T-helper 9 cell (primary cell): ENCODE measurements around the gene PORCN.
A peak's percentile ranks its signal among the peaks of the same experiment; 100 is the strongest.

ENCODE experiments used
- DNase-seq: peaks from one replicate; pipeline ENCODE4 v3.0.0-alpha.2; 2020
- total RNA-seq, 2 donors: gene quantifications; one replicate each; lab custom pipeline; 2026; lab: John Stamatoyannopoulos, UW

Gene PORCN
- total RNA-seq: 13.0 to 17.3 reads per million in 2 donors

DNA sequence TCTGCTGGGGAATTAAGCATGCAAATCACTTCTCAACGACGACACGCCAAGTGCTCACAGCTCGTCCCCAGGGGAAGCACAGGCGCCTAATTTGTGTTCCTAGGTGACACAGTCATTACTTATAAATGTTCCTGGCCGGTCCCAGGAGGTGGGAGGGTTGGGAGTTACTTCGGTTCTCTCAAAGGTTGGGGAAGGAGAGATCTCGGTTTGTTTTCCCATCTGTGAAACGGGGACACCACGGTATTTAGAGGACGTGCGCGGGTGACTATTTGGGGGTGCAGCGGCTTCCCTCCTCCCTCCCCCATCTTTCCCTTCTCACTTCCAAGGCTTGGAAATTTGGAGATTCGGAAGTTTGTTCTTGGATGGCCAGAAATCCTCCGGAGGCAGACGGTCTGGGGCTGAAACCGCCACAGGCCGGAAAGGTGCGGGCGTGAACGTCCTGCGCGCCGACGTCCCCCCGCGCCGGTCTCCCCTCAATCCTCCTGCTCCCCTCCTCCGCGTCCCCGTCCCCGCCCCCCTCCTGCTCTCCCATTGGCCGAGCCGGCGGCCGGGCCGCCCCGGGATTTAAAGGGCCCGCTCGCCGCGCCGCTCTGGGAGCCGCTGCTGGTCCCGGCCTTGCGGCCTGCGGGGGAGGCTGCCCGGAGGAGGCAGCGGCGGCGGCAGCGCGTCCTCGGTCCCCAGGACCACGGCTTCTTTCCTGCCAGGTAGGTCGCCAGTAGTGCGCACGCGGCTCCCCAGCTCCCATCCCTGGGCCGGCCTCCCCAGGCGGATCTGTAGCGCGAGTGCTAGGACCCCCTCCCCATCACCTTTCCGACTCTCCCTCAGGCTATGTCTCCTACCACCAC, at the start of gene PORCN:
Gene PORCN (plus strand): TSS at position 593 of the 845 bp plus-strand sequence. CDS start 829 bp downstream, outside the sequence.
- DNase-seq: peak; percentile 68

DNA sequence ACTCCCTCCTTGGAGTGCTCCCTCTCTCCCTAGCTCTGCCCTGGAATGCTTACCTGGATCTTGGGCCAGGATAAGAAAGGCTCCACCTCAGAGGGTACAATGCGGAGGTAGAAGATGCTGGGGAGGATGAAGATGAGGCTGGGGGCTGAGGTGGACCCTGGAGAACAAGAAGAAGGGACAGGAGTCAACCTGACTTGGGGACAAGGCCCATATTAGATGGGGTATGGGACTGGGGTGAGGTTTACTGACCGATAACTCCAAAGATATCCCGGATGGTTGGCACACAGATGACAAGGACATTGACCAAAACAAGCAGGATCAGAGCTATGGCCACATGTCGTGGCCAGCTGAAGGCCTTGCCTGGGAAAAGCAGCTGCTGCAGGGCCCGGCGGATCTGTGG, 49.3 kb upstream of the PORCN start:
- DNase-seq: no peak

DNA sequence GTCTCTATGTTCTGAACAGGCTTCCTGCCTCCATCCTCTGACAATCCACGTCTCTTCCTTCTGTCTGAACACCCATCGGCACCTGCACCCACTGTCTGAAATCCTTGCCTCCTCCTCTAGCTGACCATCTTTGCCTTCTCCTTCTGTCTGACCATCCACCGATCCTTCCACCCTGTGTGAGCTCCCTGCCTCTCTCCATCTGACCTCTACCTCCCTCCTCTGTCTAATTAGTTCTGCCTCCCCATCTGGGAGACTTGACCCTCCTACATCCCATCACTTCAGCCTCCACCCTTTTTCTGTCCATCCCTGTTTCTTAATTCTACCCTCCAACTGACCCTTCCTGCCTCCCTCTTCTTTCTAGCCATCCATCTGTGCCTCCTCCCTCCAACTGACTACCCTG, 48.8 kb upstream of the PORCN start:
- DNase-seq: no peak

DNA sequence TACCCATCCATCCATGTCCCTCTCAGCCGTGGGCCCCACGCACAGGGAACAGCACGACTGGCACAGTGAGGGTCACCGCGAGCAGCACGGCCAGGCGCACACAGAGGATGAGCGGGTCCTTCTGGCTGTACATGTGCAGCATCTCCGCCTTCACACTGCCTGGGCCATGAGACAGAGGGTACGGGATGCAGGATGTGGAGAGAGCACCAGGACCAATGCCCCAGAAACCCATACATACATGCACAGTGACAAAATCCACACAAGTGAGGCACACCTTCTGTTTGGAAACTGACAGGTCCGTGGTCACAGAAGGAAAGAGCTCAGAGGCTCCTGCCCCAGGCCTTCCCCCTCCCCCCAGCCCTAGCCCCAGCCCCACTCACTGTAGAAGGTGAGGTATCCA, 48.2 kb upstream of the PORCN start:
- no peak for DNase-seq

DNA sequence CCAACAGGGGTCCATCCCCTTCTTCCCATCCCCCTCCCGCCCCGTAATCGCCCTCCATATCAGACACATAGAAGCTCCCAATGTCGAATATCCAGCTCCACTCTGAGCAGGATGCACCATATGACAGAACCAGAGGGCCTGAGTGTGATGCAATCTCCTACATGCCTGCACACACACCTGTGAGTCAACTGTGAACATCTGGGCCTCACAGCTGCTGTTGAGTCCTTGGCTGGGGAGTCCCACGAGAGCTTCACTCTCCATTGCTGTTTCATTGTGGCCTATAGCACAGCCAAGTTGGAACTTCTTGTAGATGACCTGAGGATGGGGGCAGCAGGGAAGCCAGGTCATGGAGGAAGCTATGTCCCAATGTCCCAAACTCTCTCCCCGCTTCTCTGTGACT, 47.0 kb upstream of the PORCN start:
- no peak for DNase-seq

DNA sequence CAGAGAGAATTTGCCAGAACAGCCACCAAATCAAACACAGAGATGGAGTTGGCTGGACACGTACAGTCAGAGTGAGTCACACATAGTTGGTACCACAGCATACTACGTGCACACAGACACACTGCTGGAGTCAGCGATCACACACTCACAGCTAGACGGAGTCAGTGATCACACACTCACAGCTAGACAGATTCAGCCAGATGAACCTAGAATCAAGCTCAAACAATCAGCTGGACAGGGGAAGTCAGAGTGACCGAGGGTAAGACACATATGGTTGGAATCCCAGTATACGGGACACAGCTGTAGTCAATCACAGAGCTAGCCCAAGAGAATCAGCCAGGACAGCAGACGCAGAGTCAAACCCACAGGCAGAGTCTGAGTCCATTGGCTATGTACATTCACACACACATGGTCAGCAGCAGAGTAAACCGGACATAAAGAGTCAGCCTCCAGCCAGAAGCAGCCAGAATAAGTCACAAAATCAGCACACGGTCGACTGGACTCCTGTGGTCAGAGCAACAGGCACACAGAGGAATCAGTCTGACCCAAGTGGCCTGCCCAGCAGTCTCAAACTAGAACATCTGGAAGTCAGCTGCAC, 43.4 kb upstream of the PORCN start:
- DNase-seq: no peak

DNA sequence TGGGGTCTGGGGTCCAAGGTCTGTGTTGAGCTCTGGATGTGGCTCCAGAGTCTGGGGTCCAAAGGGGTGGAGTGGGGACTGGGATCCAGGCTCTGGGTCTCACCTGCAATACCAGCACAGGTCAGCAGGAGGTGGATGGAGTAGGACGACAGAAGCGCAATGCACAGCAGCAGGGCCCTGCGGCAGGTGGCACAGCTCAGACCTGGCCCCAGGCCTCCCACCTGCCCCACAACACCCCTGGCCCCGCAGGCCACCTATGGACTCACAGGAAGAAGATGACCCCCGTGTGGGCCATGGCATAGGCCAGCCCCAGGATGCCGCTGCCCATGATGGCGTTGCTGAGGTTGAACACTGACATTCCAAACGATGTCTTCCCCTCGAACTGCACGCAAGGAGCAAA, 42.1 kb upstream of the PORCN start:
- DNase-seq: no peak

DNA sequence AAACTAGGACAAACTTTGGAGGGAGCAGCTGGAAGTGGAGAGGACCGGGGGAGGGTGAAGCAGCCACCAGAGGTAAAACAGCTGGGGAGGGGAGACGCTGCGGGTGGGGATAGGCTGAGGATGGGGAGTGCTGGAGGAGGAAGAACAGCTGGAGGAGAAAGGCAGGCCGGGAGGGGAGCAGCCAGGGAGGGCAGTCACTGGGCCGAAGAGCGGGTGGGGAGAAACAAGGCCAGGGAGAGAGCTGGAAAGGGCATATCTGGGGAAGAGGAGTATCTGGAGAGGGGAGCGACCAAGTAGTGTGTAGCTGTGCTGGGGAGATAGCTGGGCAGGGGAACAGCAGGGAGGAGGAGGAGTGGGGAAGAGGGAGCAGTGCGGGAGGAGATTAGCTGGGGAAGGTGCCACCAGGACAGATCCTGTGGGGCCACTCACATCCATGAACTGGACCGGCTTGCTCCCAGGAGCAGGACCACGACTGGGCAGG, 41.5 kb upstream of the PORCN start:
- no peak for DNase-seq

DNA sequence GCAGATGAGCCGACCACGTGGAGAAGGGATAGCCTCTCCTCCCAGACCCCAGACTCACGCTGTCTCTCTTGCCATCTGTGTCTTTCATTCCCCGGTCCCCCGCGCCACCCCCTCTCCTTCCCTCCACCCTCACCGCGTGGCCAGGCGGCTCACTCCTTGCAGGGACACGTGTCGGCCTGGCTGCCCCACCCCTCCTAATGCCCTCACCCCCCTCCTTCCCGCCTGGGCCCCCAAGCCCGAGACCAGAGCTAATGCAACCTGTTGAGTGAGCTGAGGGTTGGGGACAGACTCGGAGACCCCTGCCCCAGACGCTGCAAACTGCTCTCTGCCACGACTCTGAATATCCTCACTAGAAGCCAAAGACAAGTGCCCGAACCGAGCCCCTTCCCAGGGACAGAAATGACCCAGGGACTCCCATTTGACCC, 40.5 kb upstream of the PORCN start:
- peak; percentile 16 for DNase-seq

DNA sequence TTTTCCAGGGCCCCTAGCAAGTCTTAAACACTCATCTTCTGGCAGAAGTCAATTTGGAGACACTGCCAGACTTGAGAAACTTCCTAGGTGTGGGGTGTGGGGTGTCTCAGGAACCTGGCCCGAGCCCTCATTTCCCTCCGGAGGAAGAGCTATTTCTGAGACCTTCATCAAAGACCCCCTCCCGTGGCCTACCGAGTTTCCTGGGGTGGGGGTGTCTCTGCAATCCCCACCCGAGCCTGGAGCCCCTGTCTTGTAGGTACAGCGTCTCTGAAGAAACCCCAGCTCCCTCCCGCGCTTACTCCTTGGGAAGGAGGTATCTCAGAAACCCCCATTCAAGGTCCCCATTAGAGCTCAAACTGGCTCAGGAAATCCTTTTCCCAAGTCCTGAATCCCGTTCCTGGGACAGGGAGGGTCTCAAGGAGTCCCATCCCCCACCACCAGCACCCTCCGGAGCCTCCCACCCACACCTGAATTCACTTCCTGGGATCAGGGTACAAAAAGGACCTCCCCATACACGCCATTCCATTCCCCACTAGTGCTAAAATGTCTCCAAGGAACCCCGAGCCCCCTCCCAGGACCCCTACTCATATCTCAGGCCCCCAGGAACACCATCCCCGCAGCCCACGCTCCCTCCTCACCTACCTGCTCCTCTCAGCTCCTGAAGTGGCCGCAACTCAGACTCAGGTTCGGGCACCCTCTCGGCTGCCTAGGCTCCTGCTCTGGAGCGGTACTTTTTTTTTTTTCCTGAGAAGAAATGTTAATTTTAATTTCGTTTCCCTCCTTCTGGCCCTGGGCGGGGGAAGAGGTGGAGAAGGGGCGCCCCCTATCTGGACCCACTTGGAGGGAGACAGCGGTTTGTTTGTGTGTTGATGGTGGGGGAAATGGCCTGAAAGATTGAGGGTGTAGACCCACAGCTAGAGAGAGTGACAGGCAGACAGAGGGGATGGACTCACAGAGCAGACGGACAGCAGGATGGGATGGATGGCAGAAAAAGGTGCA, 39.8 kb upstream of the PORCN start:
- DNase-seq: no peak

DNA sequence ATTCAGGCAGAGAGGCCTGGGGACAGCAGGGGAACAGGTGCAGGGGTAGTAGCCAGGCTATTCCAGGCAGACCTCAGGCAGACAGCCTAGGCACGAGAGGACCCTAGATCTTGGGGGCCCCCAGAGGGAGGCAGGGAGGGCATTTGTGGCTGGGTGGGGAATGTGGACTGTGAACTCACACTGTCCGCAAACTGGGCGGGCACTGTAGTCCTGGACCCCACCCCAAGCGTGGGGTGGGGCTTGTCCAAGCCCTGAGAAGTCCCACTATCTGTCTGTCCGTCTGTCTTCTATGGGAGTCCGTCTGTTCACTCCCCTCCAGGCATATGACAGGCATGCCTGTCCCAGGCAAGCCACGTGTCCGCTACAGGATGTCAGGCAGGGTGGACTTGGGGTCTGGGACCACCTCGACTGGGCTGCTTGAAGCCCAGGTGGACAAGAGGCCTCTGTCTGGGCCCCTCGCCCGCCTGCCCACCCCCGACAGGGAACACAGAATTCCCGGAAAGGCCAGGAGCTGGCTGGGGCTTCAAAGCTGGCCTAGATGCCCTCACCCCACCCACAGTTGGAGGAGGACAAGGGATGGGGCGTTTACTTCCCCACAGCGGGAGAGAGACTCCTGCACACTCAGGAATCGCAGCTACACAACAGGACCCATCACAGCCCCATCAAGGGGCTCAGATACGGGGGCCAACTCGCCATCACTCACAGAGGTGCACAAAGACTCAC, 38.5 kb upstream of the PORCN start, which contains the start of gene SLC38A5:
Gene SLC38A5 (minus strand): TSS at position 151 of the 723 bp plus-strand sequence. CDS start 2,336 bp downstream, outside the sequence.
- no peak for DNase-seq

DNA sequence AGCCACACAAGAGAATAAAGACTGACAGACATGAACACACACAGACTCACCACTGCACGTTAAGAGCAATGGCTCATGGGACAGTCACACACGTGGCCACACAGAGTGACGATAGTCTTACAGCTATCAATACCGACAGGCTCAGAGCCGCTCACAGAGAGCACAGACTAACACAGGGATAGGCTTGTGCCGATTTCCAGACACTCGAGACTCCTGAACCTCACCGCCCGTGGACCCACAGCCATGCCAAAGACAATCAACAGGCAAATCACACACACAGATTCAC, 38.0 kb upstream of the PORCN start:
- no peak for DNase-seq

DNA sequence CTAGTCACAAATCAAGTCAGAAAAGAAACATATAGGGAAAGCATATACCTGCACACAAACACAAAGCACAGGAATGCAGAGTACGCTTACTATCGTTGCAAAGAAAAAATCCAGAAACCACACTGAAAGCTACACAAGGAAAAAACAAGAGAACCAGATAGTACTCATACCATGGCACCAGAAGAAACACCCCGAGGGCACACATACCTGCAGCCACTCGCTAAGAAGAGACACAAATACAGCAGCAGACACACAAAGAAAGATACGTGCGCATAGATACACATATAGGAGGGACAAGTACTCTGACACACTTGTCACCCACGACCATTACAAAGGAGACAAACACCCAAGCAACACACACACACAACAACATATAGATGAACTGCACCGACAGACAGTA, 37.3 kb upstream of the PORCN start:
- DNase-seq: no peak

DNA sequence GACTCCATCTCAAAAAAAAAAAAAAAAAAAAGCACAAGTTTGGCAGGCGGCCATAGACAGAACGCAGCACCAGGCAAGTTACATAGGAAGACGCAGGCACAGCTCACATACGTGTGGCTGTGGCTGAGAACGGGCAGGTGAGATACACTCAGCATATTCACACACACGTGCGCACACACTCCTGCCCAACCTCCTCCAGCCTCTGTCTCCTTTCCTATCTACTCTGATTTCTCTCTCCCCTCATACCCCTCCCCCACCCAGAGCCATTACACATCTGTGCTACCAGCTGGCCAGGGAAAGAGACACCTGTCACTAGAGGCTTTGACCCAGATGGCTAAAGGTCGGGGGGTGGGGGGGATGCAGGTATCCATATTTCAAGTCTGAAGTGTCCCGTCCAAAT, 36.6 kb upstream of the PORCN start:
- DNase-seq: no peak

DNA sequence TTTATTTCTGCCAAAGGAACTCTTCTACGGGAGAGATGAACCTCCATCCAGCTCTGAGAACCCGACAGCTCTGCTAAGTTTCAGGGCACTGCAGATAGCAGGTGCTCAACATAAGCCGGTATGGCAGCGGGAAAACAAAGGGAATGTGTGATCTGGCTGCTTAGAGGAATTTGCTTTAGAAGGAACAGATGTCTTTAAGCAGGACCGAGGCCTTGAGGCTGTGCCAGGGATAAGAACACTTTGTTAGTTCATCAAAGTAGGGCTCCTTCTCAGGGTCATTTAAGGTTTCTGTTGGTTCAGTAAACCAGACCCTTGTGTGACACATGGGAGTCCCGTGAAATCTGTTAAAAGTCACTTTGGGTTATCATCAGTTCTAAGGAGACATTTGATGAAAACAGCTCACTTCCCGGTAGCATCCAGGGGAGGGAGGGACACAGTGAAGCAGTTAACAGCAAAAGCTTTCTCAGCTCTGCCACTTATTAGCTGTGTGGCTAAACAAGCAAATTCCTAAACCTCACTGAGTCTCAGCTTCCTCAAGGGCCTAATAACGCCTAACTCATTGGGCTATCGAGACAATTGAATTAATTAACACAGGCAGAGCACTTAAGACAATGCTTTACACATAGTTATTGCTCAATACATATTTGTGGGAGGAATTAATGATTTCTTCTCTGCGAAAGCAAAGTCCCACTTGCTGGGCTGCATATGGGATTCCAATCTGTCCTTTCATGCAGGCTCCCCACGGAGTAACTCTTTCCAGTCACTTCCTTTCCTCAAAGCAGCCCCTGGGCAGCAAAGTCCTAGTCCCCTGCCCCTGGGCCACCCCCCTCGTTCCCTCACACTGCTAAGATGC, 35.7 kb upstream of the PORCN start:
- DNase-seq: no peak

DNA sequence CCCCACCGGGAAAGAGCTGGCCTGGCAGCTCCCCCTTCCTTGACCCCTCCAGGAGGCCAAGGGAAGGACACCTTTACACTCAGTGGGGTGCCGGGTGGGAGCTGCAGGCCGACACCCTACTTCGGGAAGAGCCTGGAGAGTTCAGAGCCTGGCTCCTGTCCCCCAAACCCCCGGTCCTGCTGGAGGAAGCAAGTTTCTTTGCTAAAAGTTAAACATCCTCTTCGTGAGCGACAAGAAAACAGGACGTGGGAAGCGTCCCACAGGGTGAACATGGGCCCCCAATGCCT, 35.1 kb upstream of the PORCN start:
- DNase-seq: no peak

DNA sequence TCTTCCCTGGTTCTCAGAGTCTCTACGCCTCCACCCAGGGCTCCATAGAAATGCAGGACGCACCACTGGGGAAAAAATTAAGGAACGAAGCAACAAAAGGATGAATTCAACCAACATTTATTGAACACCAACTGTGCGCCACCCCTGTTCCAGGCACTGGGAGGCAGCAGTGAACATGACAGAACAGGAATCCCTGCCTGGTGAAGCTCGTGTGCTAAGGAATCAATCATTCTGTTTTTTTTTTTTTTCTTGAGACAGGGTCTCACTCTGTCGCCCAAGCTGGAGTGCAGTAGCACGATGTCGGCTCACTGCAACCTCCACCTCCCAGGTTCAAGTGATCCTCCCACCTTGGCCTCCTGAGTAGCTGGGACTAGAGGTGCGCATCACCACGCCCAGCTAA, 34.7 kb upstream of the PORCN start:
- DNase-seq: no peak

DNA sequence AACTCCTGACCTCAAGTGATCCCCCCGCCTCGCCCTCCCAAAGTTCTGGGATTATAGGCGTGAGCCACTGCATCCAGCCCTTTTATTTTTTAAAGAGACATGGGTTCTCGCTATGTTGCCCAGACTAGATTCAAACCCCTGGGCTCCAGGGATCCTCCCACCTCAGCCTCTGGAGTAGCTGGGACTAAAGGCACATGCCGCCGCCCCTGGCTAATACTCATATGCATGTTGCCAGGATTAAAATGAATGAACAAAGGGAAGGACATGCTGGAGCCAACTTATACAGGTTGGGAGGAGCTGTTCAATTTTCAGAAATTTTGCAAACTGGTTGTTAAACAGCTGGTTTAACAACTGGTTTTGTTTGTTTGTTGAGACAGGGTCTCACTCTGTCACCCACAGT, 34.2 kb upstream of the PORCN start:
- DNase-seq: no peak

DNA sequence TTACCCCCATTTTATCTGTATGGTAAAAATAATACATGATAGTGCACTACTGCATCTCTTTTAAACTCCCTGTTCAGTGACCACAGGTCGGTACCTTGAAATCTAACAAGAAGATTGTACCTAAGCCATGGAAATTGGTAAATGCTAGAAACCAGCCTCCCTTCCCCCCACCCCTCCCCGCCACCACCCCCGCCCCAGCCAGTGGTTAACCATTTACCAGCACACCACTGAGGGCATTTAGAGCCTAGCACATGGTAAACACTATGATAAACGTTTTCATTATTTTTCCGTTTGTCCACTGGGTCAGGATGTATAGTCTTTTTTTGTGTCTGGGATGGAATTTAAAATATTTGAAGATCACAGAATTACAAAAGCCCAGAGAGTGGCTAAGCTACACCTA, 33.5 kb upstream of the PORCN start:
- DNase-seq: no peak

DNA sequence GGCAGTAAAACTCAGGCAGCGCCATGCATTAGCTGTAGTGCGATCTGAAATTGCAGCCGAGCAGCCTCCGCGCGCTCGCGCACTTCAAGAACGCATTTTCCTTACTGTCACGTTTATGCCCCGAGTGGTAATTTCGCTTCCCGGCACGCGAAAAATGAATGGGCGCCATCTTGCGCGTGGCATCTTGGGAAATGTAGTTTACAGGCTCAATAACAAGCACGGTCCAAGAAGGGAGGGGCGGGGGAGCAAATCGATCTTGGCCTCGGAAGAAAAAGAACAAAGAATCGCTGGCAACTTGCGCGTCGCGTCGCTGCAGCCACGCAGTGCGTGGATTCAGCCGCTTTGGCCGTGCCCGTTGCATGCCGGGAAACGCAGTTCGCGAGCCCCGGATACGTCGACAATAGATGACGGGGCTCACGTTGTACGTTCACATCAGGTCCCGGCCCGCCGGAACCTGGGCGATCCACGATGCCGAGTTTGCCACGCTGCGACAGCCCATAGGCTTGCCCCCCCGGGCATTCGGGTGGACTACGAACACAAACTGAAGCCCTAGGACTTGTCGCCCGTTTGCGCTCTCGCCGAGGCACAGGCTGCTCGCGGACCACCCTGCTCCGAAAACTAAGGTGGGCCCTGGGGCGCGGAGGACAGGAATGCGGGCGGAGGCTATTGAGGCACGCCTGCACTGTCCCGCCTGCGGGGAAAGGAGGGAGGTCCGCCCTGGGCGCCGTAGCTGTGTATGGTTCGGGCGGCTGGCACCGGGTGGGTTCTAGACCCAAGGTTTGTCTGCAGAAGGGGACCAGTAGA, 32.8 kb upstream of the PORCN start, which contains the start of gene FTSJ1:
Gene FTSJ1 (plus strand): TSS at position 426 of the 804 bp plus-strand sequence. CDS start 1,849 bp downstream, outside the sequence.
- DNase-seq: peak; percentile 73

DNA sequence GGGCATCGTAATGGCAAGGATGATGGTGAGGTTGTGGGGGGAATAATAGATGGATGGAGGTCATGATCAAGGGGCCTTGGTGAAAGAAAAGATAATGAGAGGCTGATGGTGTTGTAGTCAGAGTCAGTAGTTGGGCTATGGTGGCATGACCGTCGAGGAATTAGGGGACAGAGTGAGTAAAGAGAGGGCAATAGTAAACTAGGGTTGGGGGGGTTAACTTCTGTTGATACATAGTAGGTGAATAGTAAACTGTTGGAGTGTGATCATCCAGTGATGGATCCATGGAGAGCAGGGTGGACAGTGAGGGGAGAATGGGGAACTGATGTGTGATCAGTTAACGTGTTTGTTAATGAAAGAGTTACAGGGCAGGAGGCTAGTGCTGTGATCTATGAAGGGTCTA, 31.9 kb upstream of the PORCN start:
- no peak for DNase-seq
